ENCODE measurements around the gene EPHA1.
"Not testable (repeated sequence)": the region's sequence is repeated elsewhere in the genome, so short reads cannot be mapped to it uniquely, and the experiment has no call there.

The EPHA1 gene

GRCh38 chr7:143429770-143430698 is 21.4 kb upstream of the EPHA1 start:
- no peak for DNase-seq (ENCODE audit: low read depth in 2 of 2)

GRCh38 chr7:143426479-143427142 is 18.0 kb upstream of the EPHA1 start:
- no peak for DNase-seq (ENCODE audit: low read depth in 2 of 2)

- not testable (repeated sequence) for DNase-seq (ENCODE audit: low read depth in 2 of 2)
Measured at GRCh38 chr7:143424476-143424875, 15.8 kb upstream of the EPHA1 start.

- no peak for DNase-seq (ENCODE audit: low read depth in 2 of 2)
Measured at GRCh38 chr7:143422033-143422432, 13.4 kb upstream of the EPHA1 start.

- not testable (repeated sequence) for DNase-seq (ENCODE audit: low read depth in 2 of 2)
Measured at GRCh38 chr7:143420624-143421023, 12.0 kb upstream of the EPHA1 start.

GRCh38 chr7:143419880-143420279 is 11.2 kb upstream of the EPHA1 start:
- no peak for DNase-seq (ENCODE audit: low read depth in 2 of 2)

- no peak for DNase-seq (ENCODE audit: low read depth in 2 of 2)
Measured at GRCh38 chr7:143418681-143419458, 10.2 kb upstream of the EPHA1 start.

GRCh38 chr7:143417734-143418383 is 9.2 kb upstream of the EPHA1 start:
- no peak for DNase-seq (ENCODE audit: low read depth in 2 of 2)

GRCh38 chr7:143416565-143417149 is 8.0 kb upstream of the EPHA1 start:
- no peak for DNase-seq (ENCODE audit: low read depth in 2 of 2)

- DNase-seq (ENCODE audit: low read depth in 2 of 2) = no peak
Measured at GRCh38 chr7:143415742-143416397, 7.2 kb upstream of the EPHA1 start.

- not testable (repeated sequence) for DNase-seq (ENCODE audit: low read depth in 2 of 2)
Measured at GRCh38 chr7:143415209-143415608, 6.6 kb upstream of the EPHA1 start.

GRCh38 chr7:143413123-143413522 is 4.5 kb upstream of the EPHA1 start:
- DNase-seq (ENCODE audit: low read depth in 2 of 2) = no peak

GRCh38 chr7:143411976-143412708 is 3.5 kb upstream of the EPHA1 start:
- DNase-seq (ENCODE audit: low read depth in 2 of 2) = no peak

GRCh38 chr7:143410521-143411004 is 1.9 kb upstream of the EPHA1 start:
- DNase-seq (ENCODE audit: low read depth in 2 of 2) = no peak

- DNase-seq (ENCODE audit: low read depth in 2 of 2) = no peak
Measured at GRCh38 chr7:143408252-143408685, 387 bp downstream of the EPHA1 start.

- DNase-seq (ENCODE audit: low read depth in 2 of 2) = no peak
Measured at GRCh38 chr7:143407287-143408251, 1.1 kb downstream of the EPHA1 start.

- no peak for DNase-seq (ENCODE audit: low read depth in 2 of 2)
Measured at GRCh38 chr7:143406002-143406357, 2.7 kb downstream of the EPHA1 start.

- DNase-seq (ENCODE audit: low read depth in 2 of 2) = no peak
Measured at GRCh38 chr7:143405173-143406001, 3.3 kb downstream of the EPHA1 start.

Data from stimulated activated CD4-positive, alpha-beta T cell treated with anti-CD3 and anti-CD28 coated beads, Interleukin-4, amount 100 ng/mL, for 48 hours (primary cell).